NCI-H2107 treated with DMSO at 0.1 percent for 48 hours (cell line): ENCODE results near the gene SYT13.

Experiments
- DNase-seq: peaks from one replicate; lab custom pipeline; 2025; ENCODE audit not compliant: unreplicated experiment; lab: John Stamatoyannopoulos, UW

Gene SYT13

DNA sequence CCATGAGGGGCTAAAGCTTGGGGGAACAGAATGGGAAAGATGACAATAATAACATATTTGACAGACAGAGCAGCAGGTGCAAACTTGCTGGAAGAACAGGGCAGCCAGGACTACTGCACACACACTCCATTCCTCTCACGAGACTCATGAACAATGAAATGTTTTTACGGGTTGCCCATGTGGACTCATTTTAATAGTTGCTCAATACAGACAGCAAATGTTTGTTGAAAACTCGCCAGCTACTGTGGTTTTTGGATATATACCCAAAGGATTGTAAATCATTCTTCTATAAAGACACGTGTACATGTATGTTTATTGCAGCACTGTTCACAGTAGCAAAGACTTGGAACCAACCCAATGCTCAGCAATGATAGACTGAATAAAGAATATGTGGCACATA, 10.3 kb downstream of the SYT13 start:
- no peak for DNase-seq

- DNase-seq = no peak
Measured at GRCh38 chr11:45274206-45274605, 11.9 kb downstream of the SYT13 start.

DNA sequence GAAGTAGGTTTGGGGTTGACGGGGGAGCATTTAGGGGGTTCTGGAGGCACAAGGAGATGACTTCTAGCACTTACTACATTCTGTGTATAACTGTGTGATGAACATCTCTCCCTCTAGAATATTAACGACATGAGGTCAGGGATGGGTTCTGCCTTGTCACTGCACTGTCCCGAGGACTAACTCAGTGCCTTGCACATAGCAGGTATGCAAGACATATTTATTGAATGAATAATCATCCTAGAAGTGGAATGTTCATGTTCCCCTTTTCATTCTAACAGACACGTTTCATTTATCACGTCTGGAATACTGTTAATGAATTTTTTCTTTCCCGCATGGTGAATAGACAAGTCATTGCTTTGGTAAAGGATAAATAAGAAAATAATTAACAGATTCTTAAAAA, 12.6 kb downstream of the SYT13 start:
- no peak for DNase-seq

DNA sequence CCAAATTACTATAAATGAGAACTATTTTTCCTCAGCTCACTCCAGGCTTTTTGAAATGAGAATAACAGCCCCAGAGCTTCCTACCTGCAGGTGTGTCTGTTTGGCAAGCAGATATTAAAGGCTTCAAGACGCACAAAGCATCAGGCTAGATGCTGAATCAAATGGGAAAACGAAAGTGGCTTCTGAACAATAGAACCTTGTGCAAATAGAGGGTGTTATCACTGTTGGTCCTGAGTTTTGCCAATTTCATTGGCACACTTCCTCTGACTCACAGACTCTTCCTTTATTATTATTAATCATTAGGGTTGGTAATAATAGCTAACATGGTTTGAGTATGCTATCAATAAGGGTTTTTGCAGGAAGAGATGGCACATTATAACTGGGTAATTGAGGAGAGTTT, 13.4 kb downstream of the SYT13 start:
- DNase-seq = peak; percentile 16

- DNase-seq = no peak
Measured at GRCh38 chr11:45270946-45271716, 15.0 kb downstream of the SYT13 start.

GRCh38 chr11:45269678-45270077, 16.5 kb downstream of the SYT13 start:
- DNase-seq = no peak

DNA sequence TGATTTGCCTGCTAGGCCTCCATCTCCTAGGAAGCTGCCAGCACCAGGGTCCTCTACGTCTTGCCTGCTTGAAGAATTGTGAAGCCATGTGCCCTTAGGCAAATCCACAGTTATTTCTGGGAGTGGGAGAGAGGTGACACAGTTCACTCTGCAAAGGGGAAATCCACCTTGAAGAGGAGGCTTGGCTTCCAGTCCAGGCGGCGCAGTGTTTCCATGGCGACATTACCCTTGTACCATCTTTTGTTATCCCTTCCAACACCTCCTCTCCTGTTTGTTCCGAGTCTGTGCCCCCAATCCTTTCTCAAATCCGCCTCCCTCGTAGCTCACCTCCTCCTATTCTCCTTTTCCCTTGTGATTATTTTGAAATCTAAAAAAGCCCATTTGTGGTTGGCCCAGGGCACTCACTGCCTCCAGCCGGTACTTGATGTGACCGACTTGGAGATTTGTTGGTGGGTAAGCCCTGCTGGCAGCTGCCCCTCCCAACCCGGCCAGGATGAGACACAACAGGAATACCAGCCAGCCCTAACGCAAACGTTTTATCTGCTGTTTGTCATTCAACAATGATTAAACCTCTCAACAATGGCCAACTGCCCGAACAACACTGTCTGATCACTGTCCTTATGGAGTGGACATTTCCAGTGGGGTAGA, 18.4 kb downstream of the SYT13 start:
- no peak for DNase-seq

- no peak for DNase-seq
Measured at GRCh38 chr11:45267052-45267451, 19.1 kb downstream of the SYT13 start.

- DNase-seq = no peak
Measured at GRCh38 chr11:45266676-45267020, 19.5 kb downstream of the SYT13 start.

- DNase-seq = no peak
Measured at GRCh38 chr11:45265969-45266675, 20.0 kb downstream of the SYT13 start.

DNA sequence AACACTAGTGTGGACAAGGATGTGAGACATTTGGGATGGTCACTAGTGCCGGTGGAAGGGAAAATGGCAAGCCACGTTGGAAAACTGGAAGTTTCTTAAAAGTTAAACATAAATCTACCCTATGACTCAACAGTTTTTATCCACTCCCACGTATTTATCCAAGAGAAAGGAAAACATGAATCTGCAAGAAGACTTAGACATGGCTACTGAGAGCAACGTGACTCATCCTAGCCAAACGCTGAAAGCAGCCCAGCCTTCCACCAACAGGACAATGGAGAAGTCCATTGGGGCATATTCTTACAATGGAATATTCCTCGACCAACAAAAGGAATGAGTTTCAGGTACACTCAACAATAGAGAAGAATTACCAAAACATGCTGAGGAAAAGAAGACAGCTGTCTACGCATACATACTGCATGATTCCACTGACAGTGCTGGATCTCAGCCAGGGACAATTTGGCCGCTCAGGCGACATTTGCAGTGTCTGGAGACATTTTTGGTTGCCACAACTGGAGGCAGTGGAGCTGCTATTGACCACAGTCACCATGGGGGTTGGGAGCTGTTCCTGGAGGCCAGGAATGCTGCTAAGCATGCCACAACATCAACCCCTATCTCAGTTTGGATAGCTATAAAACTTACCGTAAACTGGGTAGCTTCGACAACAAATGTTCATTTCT, 21.2 kb downstream of the SYT13 start:
- no peak for DNase-seq

DNA sequence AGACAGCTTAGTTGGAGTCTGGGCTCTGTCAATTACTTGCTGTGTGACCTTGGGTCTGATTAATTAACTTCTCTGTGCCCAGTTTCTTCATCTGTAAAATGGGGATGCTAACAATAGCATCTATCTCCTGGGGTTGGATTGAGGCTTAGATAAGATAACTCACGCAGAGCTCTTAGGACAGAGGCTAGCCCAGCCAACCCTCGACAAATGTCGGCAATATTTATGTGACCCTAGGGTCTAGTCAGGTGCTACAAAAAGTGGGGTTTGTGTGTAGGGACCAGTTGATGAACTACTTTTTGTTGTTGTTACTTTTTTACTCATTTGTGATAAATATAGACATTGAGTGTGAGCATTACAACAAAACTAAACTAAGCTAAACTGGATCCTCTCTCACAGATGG, 22.4 kb downstream of the SYT13 start:
- no peak for DNase-seq

- no peak for DNase-seq
Measured at GRCh38 chr11:45262900-45263299, 23.2 kb downstream of the SYT13 start.

DNA sequence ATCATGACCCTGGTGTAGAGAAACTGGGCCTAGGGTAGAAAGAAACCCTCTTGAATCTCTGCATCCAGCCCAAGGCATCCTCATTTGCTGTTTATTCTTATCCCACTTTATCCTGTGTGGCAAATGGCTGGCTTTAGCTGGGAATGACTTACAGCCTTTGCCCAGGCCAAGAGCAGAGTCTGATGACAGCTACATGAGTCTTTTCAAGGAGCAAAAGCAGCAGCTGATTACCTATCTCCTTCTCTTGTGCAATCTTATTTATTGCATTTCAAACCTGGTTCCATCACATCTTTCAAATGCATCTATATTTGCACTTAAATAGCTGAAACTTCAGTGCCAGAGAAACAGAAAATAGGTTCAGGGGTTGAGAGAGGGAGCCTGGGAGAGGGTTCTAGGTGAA, 26.1 kb downstream of the SYT13 start:
- DNase-seq = no peak

DNA sequence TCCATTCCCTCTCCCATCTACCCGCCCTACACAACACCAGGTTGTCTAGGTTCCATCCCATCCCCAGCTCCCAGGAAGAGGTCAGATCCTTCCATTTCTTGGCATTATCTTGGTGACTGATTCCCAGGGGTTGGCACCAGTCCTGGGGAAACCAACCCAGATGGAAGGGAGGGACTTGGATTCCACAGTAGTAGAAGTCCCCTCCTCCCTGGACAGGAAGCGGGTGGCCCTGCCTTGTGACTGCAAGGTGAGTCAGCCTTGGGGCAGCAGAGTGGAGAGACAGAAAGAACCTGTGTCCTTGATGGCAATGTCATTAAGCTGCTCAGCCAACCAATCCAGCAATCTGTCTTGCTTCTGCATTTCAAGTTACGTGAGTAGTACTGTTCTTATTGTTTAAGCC, 26.5 kb downstream of the SYT13 start:
- DNase-seq = no peak

DNA sequence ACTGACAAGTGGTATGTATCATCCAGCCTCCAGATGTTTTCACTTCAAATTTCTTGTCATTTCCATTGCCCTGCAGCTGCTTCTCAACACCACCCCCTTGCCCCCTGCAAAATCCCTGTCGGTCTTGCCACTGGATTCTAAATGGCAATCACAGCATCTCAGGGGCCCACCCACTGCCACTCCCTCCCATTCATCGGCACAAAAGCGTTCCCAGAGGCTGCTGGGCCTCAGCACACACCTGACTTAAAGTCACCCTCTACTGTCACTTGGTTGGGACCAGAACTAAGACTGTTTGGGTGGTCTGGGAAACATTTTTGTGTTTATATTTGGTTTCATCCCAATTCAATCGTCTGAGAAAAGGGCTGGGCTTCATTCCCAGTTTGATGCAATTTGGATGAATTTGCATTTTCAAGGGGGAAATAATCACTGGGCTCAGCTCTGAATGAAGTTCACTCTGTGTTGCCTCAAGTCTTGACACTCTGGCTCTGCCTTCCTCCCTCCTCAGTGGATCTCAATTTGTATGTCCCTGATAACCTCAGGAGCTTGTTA, 27.1 kb downstream of the SYT13 start:
- no peak for DNase-seq

DNA sequence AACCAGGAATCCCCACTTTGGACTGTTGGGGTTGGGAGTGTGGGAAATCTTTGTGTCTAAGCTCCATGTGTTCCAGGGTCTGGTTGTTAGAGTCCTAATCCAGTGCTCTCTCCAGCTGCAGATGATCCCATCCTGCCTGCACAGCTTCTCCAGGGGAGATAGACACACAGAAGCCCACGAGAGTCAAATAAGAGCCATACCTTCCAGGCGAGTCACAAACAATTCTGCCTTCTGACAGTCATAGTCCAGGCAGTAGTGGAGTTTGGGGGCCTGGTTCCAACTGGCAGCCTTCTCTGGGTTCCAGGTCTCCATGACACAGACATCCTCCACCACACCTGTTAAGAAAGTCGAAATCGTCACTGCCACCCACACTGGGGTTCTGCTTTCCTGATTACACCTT, 32.1 kb downstream of the SYT13 start:
- no peak for DNase-seq

DNA sequence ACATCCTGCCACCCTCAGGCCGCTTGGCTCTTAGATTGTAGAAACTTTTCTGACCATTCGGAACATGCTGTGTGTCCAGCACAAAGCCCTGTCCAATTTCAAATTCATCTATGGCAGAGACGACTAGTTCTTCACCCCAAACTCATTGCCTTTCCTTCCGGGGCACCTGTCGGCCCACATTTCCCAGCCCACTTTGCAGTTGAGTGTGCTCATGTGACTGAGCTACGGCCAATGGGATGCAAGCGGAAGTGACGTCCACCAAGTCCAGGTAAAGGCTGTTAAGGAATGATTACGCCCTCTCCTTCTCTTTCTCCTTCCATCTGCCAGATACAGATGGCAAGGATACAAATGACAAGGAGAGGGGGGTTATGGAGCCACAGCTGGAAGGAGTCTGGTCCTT, 32.5 kb downstream of the SYT13 start:
- no peak for DNase-seq

DNA sequence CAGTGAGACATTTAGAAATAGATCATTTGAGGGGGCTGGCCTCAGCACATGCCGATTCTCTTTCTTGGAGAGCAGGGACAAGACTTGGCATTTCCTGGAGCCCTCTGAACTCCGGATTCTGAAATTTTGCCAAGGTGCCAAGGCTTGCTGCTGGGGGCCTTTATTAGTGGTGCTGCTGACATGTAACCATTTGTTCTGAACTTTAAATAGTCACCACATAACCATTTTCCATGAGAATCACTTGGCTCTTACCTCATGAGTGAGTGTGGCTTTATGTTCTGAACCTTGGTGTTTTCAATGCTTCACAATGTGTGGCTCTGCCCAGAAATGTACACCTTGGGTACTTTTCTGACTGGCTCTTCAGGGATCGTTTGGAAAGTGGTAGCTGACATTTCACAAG, 33.3 kb downstream of the SYT13 start:
- no peak for DNase-seq

GRCh38 chr11:45252134-45252856, 33.8 kb downstream of the SYT13 start:
- no peak for DNase-seq
